Transverse colon (tissue), 4 donors: ENCODE measurements around the gene SMIM36.

Experiments used
- POLR2A ChIP-seq: fragments of 450-650 bp; IDR thresholded peaks from one replicate; pipeline ENCODE4 v1.6.1; 2016; ENCODE audit warnings: antibody characterized with exemption, mild to moderate bottlenecking, moderate library complexity
- POLR2AphosphoS5 ChIP-seq, 3 donors: sonication (generic); formaldehyde crosslinking; IDR thresholded peaks; one replicate each; pipeline ENCODE4 v1.6.1; 2016; ENCODE audit warnings: antibody characterized with exemption in 3 of 3
- TF ChIP-seq, protein P1 (sequence below), 5 experiments: fragments of 200-600 bp in 3 of 5; fragments of 450-650 bp in 2 of 5; sonication (generic) in 3 of 5; IDR thresholded peaks; 1 replicate in 2 of 5; 2 replicates in 3 of 5; pipeline ENCODE4 v1.5.1; 2016 to 2017; ENCODE audit warnings: antibody characterized with exemption in 5 of 5, inconsistent platforms in 3 of 5, mild to moderate bottlenecking in 2 of 5, moderate library complexity in 1 of 5

GRCh38 chr17:55520402-55520801 lies 9.2 kb upstream of the SMIM36 start:
- TF ChIP-seq POLR2A: no peak
- TF ChIP-seq, protein P1, sequence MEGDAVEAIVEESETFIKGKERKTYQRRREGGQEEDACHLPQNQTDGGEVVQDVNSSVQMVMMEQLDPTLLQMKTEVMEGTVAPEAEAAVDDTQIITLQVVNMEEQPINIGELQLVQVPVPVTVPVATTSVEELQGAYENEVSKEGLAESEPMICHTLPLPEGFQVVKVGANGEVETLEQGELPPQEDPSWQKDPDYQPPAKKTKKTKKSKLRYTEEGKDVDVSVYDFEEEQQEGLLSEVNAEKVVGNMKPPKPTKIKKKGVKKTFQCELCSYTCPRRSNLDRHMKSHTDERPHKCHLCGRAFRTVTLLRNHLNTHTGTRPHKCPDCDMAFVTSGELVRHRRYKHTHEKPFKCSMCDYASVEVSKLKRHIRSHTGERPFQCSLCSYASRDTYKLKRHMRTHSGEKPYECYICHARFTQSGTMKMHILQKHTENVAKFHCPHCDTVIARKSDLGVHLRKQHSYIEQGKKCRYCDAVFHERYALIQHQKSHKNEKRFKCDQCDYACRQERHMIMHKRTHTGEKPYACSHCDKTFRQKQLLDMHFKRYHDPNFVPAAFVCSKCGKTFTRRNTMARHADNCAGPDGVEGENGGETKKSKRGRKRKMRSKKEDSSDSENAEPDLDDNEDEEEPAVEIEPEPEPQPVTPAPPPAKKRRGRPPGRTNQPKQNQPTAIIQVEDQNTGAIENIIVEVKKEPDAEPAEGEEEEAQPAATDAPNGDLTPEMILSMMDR (IDR thresholded peaks at IDR 0.05): no peak
- no peak for TF ChIP-seq POLR2AphosphoS5 (IDR thresholded peaks at IDR 0.05)
